ENCODE measurements around the gene SCT. TPM values are rescaled to one million over a fixed set of nuclear protein-coding genes. Genes with fewer than 3 reads are reported as not detected.

The SCT gene
- total and polyA plus RNA-seq, 2 of the 8 experiments (the other 6 are each of a cell fraction or from before 2014, with no cell fraction given): 1.7 to 2.0 TPM

DNA sequence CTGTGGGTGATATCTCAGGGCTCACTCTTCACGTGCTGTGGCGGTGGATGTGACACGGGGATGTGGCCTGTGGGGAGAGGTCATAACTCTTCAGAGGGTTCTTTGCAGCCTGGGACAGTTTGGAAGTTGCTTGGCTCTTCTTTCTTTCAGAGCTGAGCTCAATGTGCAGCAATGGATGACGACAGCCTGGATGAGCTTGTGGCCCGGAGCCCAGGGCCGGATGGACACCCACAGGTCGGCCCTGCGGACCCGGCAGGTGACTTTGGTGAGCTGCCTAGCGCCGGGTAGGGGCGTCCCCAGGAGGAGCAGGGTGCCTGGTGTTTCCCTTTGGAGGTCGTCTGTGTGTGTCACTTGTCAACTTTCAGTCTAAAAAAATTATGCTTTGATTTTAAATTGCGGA lies 45.6 kb downstream of the SCT start:
- ChIA-PET POLR2A (ENCODE audit: partially characterized antibody) (interaction anchor here (0.6 to 0.7 kb wide), 2 partner anchors 15 to 170 kb away, joined by 3 read pairs; no protein-coding TSS in a partner anchor), CTCF (ENCODE audit: partially characterized antibody) (interaction anchor here (1.1 to 1.6 kb wide), 3 partner anchors 15 to 116 kb away, joined by 3 to 5 read pairs (median 5); no protein-coding TSS in a partner anchor)
- Histone ChIP-seq H3K79me2 (ENCODE audit: control insufficient read depth in 1 of 2, insufficient read depth in 2 of 2, low read length in 2 of 2) (peaks cover 38 to 64% of the 10 kb centered on the region in 2 experiments), H3K18ac (ENCODE audit: extremely low read depth, low read length) (no peak overlapping the region), H3K79me1 (ENCODE audit: low read depth, low read length) (peaks cover 29% of the 10 kb centered on the region), H2AK5ac (ENCODE audit: low read depth, low read length) (no peak overlapping the region), H3K27ac (ENCODE audit: low read depth, low read length) (no peak overlapping the region), H3K36me3 (ENCODE audit: control insufficient read depth in 2 of 4, insufficient read depth in 4 of 4, low read length in 3 of 4) (peaks cover 3 to 19% (median 14%) of the 10 kb centered on the region in 4 experiments; a peak in 6 of 8 replicates), H2BK12ac (ENCODE audit: low read depth, low read length) (no peak overlapping the region), H3K23ac (ENCODE audit: insufficient read length) (no peak overlapping the region), H2AFZ (ENCODE audit: low read length) (no peak overlapping the region), H4K91ac (replicated peaks; ENCODE audit: insufficient read length, low read length) (no peak overlapping the region), H2BK20ac (ENCODE audit: low read length) (no peak overlapping the region), H3K4me2 (ENCODE audit: insufficient read depth in 1 of 2, low read depth in 2 of 2, low read length in 2 of 2) (no peak overlapping the region), H3K56ac (replicated peaks; ENCODE audit: insufficient read length, low read depth, low read length) (no peak overlapping the region), H3K14ac (ENCODE audit: insufficient read length) (no peak overlapping the region), H4K5ac (ENCODE audit: insufficient read length, low read depth, low read length) (no peak overlapping the region), H3K9ac (replicated peaks in 1 of 4; ENCODE audit: extremely low read depth in 1 of 4, low read depth in 3 of 4, low read length in 3 of 4) (no peak overlapping the region), H2BK120ac (replicated peaks; ENCODE audit: low read depth, low read length) (no peak overlapping the region), H3K27me3 (replicated peaks in 1 of 4; ENCODE audit: control insufficient read depth in 3 of 4, extremely low read depth in 1 of 4, insufficient read depth in 3 of 4, low read length in 3 of 4) (no peaks in the 10 kb centered on the region), H3K9me3 (ENCODE audit: insufficient read depth in 2 of 2, low read depth in 1 of 2, low read length in 1 of 2) (no peaks in the 10 kb centered on the region), H4K20me1 (replicated peaks in 1 of 2; ENCODE audit: control insufficient read depth in 1 of 2, insufficient read depth in 2 of 2, low read length in 2 of 2) (peaks cover 47 to 51% of the 10 kb centered on the region in 2 experiments), H3K23me2 (ENCODE audit: low read depth, low read length) (peaks cover 7% of the 10 kb centered on the region), H2BK5ac (ENCODE audit: low read depth, low read length) (no peak overlapping the region), H3K4me1 (replicated peaks in 1 of 4; ENCODE audit: control insufficient read depth in 3 of 4, insufficient read depth in 4 of 4, low read length in 3 of 4) (peaks cover 4 to 11% (median 5%) of the 10 kb centered on the region in 4 experiments; a peak in 6 of 7 replicates), H2BK15ac (ENCODE audit: low read length) (no peak overlapping the region), H3K4ac (replicated peaks; ENCODE audit: insufficient read length, low read depth, low read length) (no peak overlapping the region), H3K4me3 (ENCODE audit: extremely low read depth in 1 of 4, insufficient read depth in 2 of 4, low read depth in 3 of 4, low read length in 4 of 4) (no peak overlapping the region), H4K8ac (ENCODE audit: extremely low read depth, insufficient read depth, low read length) (peak overlapping the region; percentile 60; the same call in 1 of the 2 replicates)
- no peak for TF ChIP-seq CHD1 (IDR thresholded peaks at IDR 0.05; ENCODE audit: low read depth, low read length)
- TF ChIP-seq, protein P1, sequence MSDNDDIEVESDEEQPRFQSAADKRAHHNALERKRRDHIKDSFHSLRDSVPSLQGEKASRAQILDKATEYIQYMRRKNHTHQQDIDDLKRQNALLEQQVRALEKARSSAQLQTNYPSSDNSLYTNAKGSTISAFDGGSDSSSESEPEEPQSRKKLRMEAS (IDR thresholded peaks at IDR 0.05): no peak
- TF ChIP-seq SP4 (IDR thresholded peaks at IDR 0.05; ENCODE audit: low read length): no peak
- TF ChIP-seq CTBP2 (IDR thresholded peaks at IDR 0.05; ENCODE audit: borderline replicate concordance, insufficient read depth, insufficient read length, low read length): no peak
- TF ChIP-seq, protein P2, sequence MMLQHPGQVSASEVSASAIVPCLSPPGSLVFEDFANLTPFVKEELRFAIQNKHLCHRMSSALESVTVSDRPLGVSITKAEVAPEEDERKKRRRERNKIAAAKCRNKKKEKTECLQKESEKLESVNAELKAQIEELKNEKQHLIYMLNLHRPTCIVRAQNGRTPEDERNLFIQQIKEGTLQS (IDR thresholded peaks at IDR 0.05; ENCODE audit: insufficient read depth, low read depth, low read length): no peak
- DNase-seq (ENCODE audit: low read depth in 1 of 2, low spot score in 2 of 2) (no peak), FAIRE-seq (no peak)
- 96% methylated on average over 14 of the region's 14 CpGs; no CpG with 5 or more reads in 1 of the 2 experiments for WGBS, 2 experiments (ENCODE audit: extremely low coverage in 1 of 2, insufficient coverage in 1 of 2, insufficient read length in 1 of 2, insufficient replicate concordance in 2 of 2, low coverage in 1 of 2, low lambda C conversion rate in 2 of 2, missing lambda C conversion rate in 1 of 2)
